HepG2 (cell line): ENCODE results near the gene CLCA1. TPM values are rescaled to one million over a fixed set of nuclear protein-coding genes. Genes with fewer than 3 reads are reported as not detected.

Source experiments
- ATAC-seq: fragments of 200-7000 bp; cut with Tn5 transposase; 3 replicates; pipeline ENCODE4 v1.9.1; 2020; ENCODE audit warnings: mild to moderate bottlenecking, moderate library complexity
- BruUV-seq: library from RNA; stranded (reverse); fragments of 400-500 nt; replicated peaks from 2 replicates; lab custom pipeline; 2021; lab: Mats Ljungman, UMichigan
- CTCF ChIA-PET: fragments of 300-600 bp; formaldehyde crosslinking; extraction: SDS; loops from one replicate; lab custom pipeline; 2021; ENCODE audit warnings: low total read pairs, inconsistent platforms, low intra/inter-chr PET ratio; lab: Yijun Ruan, JAX
- POLR2A ChIA-PET: fragments of 350-600 bp; sonication (Branson Sonifier 250); formaldehyde crosslinking; loops from one replicate; lab custom pipeline; 2020; ENCODE audit warnings: antibody characterized with exemption, inconsistent platforms; lab: Yijun Ruan, JAX
- DNase-seq: peaks from one replicate; pipeline ENCODE4 v3.0.0-alpha.2; 2015; ENCODE audit warnings: low spot score
- FAIRE-seq: peaks from 3 replicates; lab custom pipeline; 2011; peaks lifted over from hg19 to GRCh38; lab: Jason Lieb, UNC
- H2AFZ ChIP-seq: one replicate; pipeline ENCODE4 v1.6.1; 2011; ENCODE audit warnings: low read length, inconsistent platforms
- H3K27ac ChIP-seq: fragments of 300-600 bp; 3 replicates; pipeline ENCODE4 v1.8.0; 2011; ENCODE audit warnings: mixed run types, mild to moderate bottlenecking, mixed read lengths, low read length, inconsistent platforms; ENCODE audit not compliant: insufficient read depth; ENCODE audit errors: extremely low read length
- H3K27me3 ChIP-seq, 2 experiments: fragments of 200-600 bp in 1 of 2; 2 replicates in 1 of 2; 3 replicates in 1 of 2; pipeline versions ENCODE4 v1.6.0 to v1.8.0; 2011; ENCODE audit warnings: low read length in 2 of 2, mild to moderate bottlenecking in 2 of 2, moderate library complexity in 2 of 2, inconsistent platforms in 1 of 2; ENCODE audit not compliant: insufficient read depth in 2 of 2, control insufficient read depth in 1 of 2
- H3K36me3 ChIP-seq, 2 experiments: fragments of 200-600 bp in 1 of 2; replicated peaks in 1 of 2; 2 replicates in 1 of 2; 3 replicates in 1 of 2; pipeline versions ENCODE4 v1.5.1 to v1.8.0; 2011; ENCODE audit warnings: low read length in 2 of 2, inconsistent platforms in 1 of 2; ENCODE audit not compliant: insufficient read depth in 2 of 2, control insufficient read depth in 1 of 2
- H3K4me1 ChIP-seq: 2 replicates; pipeline ENCODE4 v1.5.1; 2012; ENCODE audit warnings: low read length, inconsistent platforms; ENCODE audit not compliant: insufficient read depth
- H3K4me2 ChIP-seq: 2 replicates; pipeline ENCODE4 v1.6.0; 2011; ENCODE audit warnings: low read depth, low read length, inconsistent platforms
- H3K4me3 ChIP-seq, 3 experiments: fragments of 200-600 bp in 1 of 3; sonication (generic), shearing (Covaris generic) in 1 of 3; replicated peaks in 1 of 3; 2 replicates each; pipeline ENCODE4 v1.5.1; 2011 to 2016; ENCODE audit warnings: low read length in 3 of 3, inconsistent platforms in 2 of 3, low read depth in 2 of 3, mild to moderate bottlenecking in 2 of 3, control low read depth in 1 of 3, mixed read lengths in 1 of 3; ENCODE audit not compliant: insufficient read depth in 1 of 3
- H3K79me2 ChIP-seq: one replicate; pipeline ENCODE4 v1.6.1; 2011; ENCODE audit warnings: low read length, inconsistent platforms; ENCODE audit not compliant: insufficient read depth
- H3K9ac ChIP-seq: 2 replicates; pipeline ENCODE4 v1.6.0; 2011; ENCODE audit warnings: mild to moderate bottlenecking, low read depth, low read length, inconsistent platforms; ENCODE audit not compliant: insufficient read depth
- H3K9me3 ChIP-seq: 2 replicates; pipeline ENCODE4 v1.5.1; 2012; ENCODE audit warnings: mild to moderate bottlenecking, low read length
- H4K20me1 ChIP-seq: 2 replicates; pipeline ENCODE4 v1.6.0; 2011; ENCODE audit warnings: inconsistent platforms, mild to moderate bottlenecking, low read length, moderate library complexity; ENCODE audit not compliant: insufficient read depth
- CBFB ChIP-seq: sonication (generic); formaldehyde crosslinking; IDR thresholded peaks from 2 replicates; pipeline ENCODE4 v1.4.0; 2020; ENCODE audit warnings: missing genetic modification reagents
- DDIT3 ChIP-seq: sonication (generic); formaldehyde crosslinking; IDR thresholded peaks from 2 replicates; pipeline ENCODE4 v1.4.0; 2020; ENCODE audit warnings: mild to moderate bottlenecking, missing genetic modification reagents
- FLYWCH1 ChIP-seq: sonication (generic); formaldehyde crosslinking; IDR thresholded peaks from 2 replicates; pipeline ENCODE4 v1.8.1; 2023; ENCODE audit warnings: mild to moderate bottlenecking, missing genetic modification reagents
- GATAD2A ChIP-seq: IDR thresholded peaks from 2 replicates; pipeline ENCODE4 v1.6.1; 2016
- KLF11 ChIP-seq: IDR thresholded peaks from 2 replicates; pipeline ENCODE4 v1.6.1; 2016; ENCODE audit warnings: missing compliant biosample characterization
- MEF2D ChIP-seq: sonication (generic); formaldehyde crosslinking; IDR thresholded peaks from 2 replicates; pipeline ENCODE4 v1.5.1; 2020; ENCODE audit warnings: mild to moderate bottlenecking, missing genetic modification reagents
- STAG1 ChIP-seq: sonication (generic); formaldehyde crosslinking; IDR thresholded peaks from 2 replicates; pipeline ENCODE4 v1.4.0; 2020; ENCODE audit warnings: missing genetic modification reagents
- ZBTB4 ChIP-seq: sonication (generic); formaldehyde crosslinking; IDR thresholded peaks from 2 replicates; pipeline ENCODE4 v1.4.0; 2020; ENCODE audit warnings: missing genetic modification reagents, mild to moderate bottlenecking, borderline replicate concordance
- ZKSCAN1 ChIP-seq: fragments of 150-350 bp; IDR thresholded peaks from 2 replicates; pipeline ENCODE4 v1.6.1; 2014; ENCODE audit warnings: low read length
- ZNF660 ChIP-seq: sonication (generic); formaldehyde crosslinking; IDR thresholded peaks from 2 replicates; pipeline ENCODE4 v1.5.1; 2020; ENCODE audit warnings: mild to moderate bottlenecking, low read depth, missing genetic modification reagents, borderline replicate concordance
- ZNF782 ChIP-seq: sonication (generic); formaldehyde crosslinking; IDR thresholded peaks from 2 replicates; pipeline ENCODE4 v1.4.0; 2020; ENCODE audit warnings: missing genetic modification reagents, mild to moderate bottlenecking, borderline replicate concordance
- ZNF850 ChIP-seq: sonication (generic); formaldehyde crosslinking; conservative IDR thresholded peaks from 2 replicates; pipeline ENCODE4 v1.9.0; 2021; ENCODE audit warnings: mild to moderate bottlenecking, missing genetic modification reagents
- ZSCAN21 ChIP-seq: sonication (generic); formaldehyde crosslinking; IDR thresholded peaks from 2 replicates; pipeline ENCODE4 v1.8.0; 2022; ENCODE audit warnings: mild to moderate bottlenecking, missing genetic modification reagents, moderate library complexity, borderline replicate concordance
- WGBS: methylation state at CpG from one replicate; pipeline ENCODE4 v1.1.6; 2017; ENCODE audit warnings: low lambda C conversion rate; 5-methylcytosine and 5-hydroxymethylcytosine counted together
- in situ Hi-C: cut with HindIII; loops from 2 replicates; pipeline ENCODE4 v1.10.0; 2017; ENCODE audit warnings: low pct_unique_long_range_greater_than_20kb; ENCODE audit not compliant: extremely low pct_ligation_motif_present
- intact Hi-C: fragments of 100-400 bp; cut with micrococcal nuclease; formaldehyde crosslinking; loops from one replicate; pipeline ENCODE4 v1.10.0; 2022; ENCODE audit not compliant: unreplicated experiment
- polyA plus RNA-seq, 8 experiments: library from polyadenylated mRNA; depleted of rRNA in 3 of 8; stranded (reverse) in 7 of 8; unstranded in 1 of 8; fragments of >200 nt; fragmentation: Illumina TruSeq in 4 of 8; extraction: Trizol in 4 of 8; gene quantifications; 2 replicates each; pipeline versions ENCODE4 v1.2.1 to v1.2.3, GENCODE V29; 2011 to 2016; ENCODE audit warnings: low read depth in 4 of 8, missing spikeins in 1 of 8, mixed read lengths in 1 of 8; ENCODE audit not compliant: insufficient read depth in 1 of 8
- total RNA-seq, 5 experiments: library from RNA; depleted of rRNA; stranded (reverse); fragments of >200 nt; fragmentation: Illumina TruSeq; extraction: Trizol; gene quantifications; 2 replicates each; pipeline ENCODE4 v1.2.3, GENCODE V29; 2016; ENCODE audit warnings: low read depth in 1 of 5
- TF ChIP-seq, protein P1 (sequence below): sonication (generic); formaldehyde crosslinking; IDR thresholded peaks from 2 replicates; pipeline ENCODE4 v1.5.0; 2020; ENCODE audit warnings: mild to moderate bottlenecking, missing genetic modification reagents
- TF ChIP-seq, protein P2 (sequence below): sonication (generic); formaldehyde crosslinking; IDR thresholded peaks from 2 replicates; pipeline ENCODE4 v1.8.0; 2022; ENCODE audit warnings: mild to moderate bottlenecking, missing genetic modification reagents; ENCODE audit not compliant: insufficient replicate concordance

The CLCA1 gene
- total and polyA plus RNA-seq, 2 of the 13 experiments (the other 11 are each of a cell fraction or from before 2014, with no cell fraction given): not detected

GRCh38 chr1:86472767-86473166 lies 4.0 kb downstream of the CLCA1 start:
- H3K9ac ChIP-seq: no peak overlapping the region
- no peaks in the 10 kb centered on the region for H4K20me1 ChIP-seq
- no peak overlapping the region for H2AFZ ChIP-seq
- H3K27ac ChIP-seq: no peak overlapping the region
- H3K27me3 ChIP-seq: no peaks in the 10 kb centered on the region; a peak in 1 of 5 replicates
- H3K9me3 ChIP-seq: no peaks in the 10 kb centered on the region
- BruUV-seq: no TSS peak
- TF ChIP-seq MEF2D (CRISPR knock-in tag) (no peak), ZNF660 (no peak), ZKSCAN1 (no peak), KLF11 (CRISPR knock-in tag) (no peak), ZSCAN21 (CRISPR knock-in tag) (no peak), STAG1 (CRISPR knock-in tag) (no peak), ZNF850 (CRISPR knock-in tag) (no peak), ZBTB4 (no peak), CBFB (CRISPR knock-in tag) (no peak), GATAD2A (CRISPR knock-in tag) (no peak), DDIT3 (CRISPR knock-in tag) (no peak), FLYWCH1 (no peak), ZNF782 (CRISPR knock-in tag) (no peak)
- TF ChIP-seq, protein P1, sequence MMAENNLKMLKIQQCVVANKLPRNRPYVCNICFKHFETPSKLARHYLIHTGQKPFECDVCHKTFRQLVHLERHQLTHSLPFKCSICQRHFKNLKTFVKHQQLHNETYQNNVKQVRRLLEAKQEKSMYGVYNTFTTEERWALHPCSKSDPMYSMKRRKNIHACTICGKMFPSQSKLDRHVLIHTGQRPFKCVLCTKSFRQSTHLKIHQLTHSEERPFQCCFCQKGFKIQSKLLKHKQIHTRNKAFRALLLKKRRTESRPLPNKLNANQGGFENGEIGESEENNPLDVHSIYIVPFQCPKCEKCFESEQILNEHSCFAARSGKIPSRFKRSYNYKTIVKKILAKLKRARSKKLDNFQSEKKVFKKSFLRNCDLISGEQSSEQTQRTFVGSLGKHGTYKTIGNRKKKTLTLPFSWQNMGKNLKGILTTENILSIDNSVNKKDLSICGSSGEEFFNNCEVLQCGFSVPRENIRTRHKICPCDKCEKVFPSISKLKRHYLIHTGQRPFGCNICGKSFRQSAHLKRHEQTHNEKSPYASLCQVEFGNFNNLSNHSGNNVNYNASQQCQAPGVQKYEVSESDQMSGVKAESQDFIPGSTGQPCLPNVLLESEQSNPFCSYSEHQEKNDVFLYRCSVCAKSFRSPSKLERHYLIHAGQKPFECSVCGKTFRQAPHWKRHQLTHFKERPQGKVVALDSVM (CRISPR knock-in tag): no peak
- TF ChIP-seq, protein P2, sequence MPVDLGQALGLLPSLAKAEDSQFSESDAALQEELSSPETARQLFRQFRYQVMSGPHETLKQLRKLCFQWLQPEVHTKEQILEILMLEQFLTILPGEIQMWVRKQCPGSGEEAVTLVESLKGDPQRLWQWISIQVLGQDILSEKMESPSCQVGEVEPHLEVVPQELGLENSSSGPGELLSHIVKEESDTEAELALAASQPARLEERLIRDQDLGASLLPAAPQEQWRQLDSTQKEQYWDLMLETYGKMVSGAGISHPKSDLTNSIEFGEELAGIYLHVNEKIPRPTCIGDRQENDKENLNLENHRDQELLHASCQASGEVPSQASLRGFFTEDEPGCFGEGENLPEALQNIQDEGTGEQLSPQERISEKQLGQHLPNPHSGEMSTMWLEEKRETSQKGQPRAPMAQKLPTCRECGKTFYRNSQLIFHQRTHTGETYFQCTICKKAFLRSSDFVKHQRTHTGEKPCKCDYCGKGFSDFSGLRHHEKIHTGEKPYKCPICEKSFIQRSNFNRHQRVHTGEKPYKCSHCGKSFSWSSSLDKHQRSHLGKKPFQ (CRISPR knock-in tag): no peak
- H3K4me1 ChIP-seq: no peaks in the 10 kb centered on the region
- H3K36me3 ChIP-seq: no peaks in the 10 kb centered on the region
- WGBS: under 1% methylated on average over 3 of the region's 3 CpGs
- ChIA-PET CTCF (interaction anchor here (2.7 kb wide), 1 partner anchor 28 kb away, joined by 18 read pairs; no protein-coding TSS in a partner anchor), POLR2A (no interaction called here)
- in situ Hi-C loops (no loop called here), intact Hi-C loops (loop anchor here (5.0 kb wide), 1 partner anchor 215 kb away; no protein-coding TSS in a partner anchor)
- no peak for ATAC-seq
- H3K4me3 ChIP-seq: no peak overlapping the region
- no peak for DNase-seq
- FAIRE-seq: no peak
- H3K79me2 ChIP-seq: no peaks in the 10 kb centered on the region
- H3K4me2 ChIP-seq: no peak overlapping the region
